ENCODE data around the gene FHAD1.

The FHAD1 gene

DNA sequence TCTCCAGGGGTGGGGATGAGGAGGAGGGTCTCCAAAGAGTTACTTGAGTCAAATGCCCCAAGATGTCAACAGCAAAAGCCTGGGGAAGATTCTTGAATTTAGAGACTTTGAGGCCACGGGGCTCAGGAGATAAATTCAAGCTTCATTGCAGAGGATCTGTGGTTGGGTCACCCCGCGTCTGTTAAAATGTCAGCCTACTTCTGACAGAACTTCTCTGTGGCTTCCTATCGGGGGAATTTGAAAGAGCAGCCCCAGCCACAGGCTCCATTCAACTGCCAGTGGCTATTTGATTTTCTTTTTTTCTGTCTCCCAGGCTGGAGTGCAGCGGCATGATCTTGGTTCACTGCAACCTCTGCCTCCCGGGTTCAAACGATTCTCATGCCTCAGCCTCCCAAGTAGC, 100.2 kb downstream of the FHAD1 start:
- H3K9me3 Mint-ChIP-seq: no peaks in the 10 kb centered on the region
- peaks cover 25% of the 10 kb centered on the region for H3K27me3 Mint-ChIP-seq
- peaks cover 7% of the 10 kb centered on the region for H3K4me1 Mint-ChIP-seq
- H3K27ac Mint-ChIP-seq: no peak overlapping the region
- no peak for ATAC-seq (ENCODE audit: low read depth)
- no peak for DNase-seq (ENCODE audit: low spot score in 2 of 2)
- no peak overlapping the region for H3K4me3 Mint-ChIP-seq
- H3K36me3 Mint-ChIP-seq: no peaks in the 10 kb centered on the region

DNA sequence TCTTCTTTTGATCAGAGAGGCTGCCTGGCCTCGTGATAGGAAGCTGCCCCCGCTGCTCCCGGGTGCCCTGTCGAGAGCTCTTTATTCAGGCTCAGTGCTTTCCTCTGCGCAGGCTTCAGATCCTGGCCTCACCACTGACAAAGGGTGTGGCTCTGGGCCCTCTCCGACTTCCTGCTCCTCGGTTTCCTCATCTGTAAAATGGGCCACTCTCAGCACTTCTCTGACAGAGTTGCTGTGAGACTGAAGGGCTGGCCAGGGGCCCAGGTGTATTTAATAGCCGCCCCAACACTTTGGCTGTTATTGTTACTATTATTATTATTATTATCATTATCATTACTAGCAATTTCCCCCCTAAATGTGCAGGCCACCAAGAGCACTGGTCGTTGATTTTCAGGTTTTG, 101.6 kb downstream of the FHAD1 start:
- no peaks in the 10 kb centered on the region for H3K9me3 Mint-ChIP-seq
- peaks cover 7% of the 10 kb centered on the region for H3K4me1 Mint-ChIP-seq
- no peaks in the 10 kb centered on the region for H3K36me3 Mint-ChIP-seq
- no peak overlapping the region for H3K27ac Mint-ChIP-seq
- ATAC-seq (ENCODE audit: low read depth) (no peak), DNase-seq (ENCODE audit: low spot score in 2 of 2) (no peak)
- peaks cover 28% of the 10 kb centered on the region for H3K27me3 Mint-ChIP-seq
- H3K4me3 Mint-ChIP-seq: no peak overlapping the region

DNA sequence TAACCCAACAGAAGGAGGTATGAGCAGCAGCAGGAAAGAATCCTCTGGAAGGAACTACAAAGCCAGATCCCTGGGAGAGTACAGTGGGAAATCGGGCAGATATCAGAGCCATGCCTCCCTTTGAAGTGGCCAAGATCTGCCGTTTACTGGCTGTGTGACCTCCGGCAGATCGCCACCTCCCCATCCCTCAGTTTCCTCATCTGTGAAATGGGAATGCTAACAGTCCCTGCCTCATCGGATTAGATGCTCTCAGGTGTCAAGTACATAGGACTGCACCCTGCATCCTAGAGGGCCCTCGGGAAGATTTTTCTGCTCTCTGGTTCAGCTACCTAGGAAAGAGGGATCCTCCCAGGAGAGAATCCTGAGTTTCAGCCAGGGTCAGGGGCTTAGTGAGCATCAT, 102.1 kb downstream of the FHAD1 start:
- H3K4me3 Mint-ChIP-seq: no peak overlapping the region
- H3K27ac Mint-ChIP-seq: no peak overlapping the region
- H3K4me1 Mint-ChIP-seq: peaks cover 7% of the 10 kb centered on the region
- ATAC-seq (ENCODE audit: low read depth) (no peak), DNase-seq (ENCODE audit: low spot score in 2 of 2) (no peak)
- no peaks in the 10 kb centered on the region for H3K36me3 Mint-ChIP-seq
- peaks cover 26% of the 10 kb centered on the region for H3K27me3 Mint-ChIP-seq
- H3K9me3 Mint-ChIP-seq: no peaks in the 10 kb centered on the region

DNA sequence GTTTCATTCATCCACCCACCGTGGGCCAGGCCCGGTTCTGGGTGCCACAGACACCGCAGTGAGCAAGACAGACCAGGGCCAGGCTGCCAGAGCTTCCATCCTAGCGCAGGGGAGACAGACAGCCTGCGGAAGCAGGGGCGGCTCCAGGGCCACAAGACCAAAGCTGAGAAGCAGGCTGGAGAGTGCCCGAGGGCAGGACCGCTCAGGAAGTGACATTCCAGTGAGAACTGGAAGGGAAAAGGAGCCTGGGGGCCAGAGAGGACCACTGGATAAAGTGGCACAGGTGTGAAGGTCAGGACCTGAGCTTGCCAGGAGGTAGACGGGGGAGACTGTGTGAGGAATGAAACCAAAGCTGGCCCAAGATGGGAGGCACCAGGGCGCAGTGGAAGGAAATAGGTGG, 103.1 kb downstream of the FHAD1 start:
- ATAC-seq (ENCODE audit: low read depth) (no peak), DNase-seq (ENCODE audit: low spot score in 2 of 2) (no peak)
- Mint-ChIP-seq H3K4me1 (peaks cover 4% of the 10 kb centered on the region), H3K27me3 (peaks cover 21% of the 10 kb centered on the region), H3K9me3 (no peaks in the 10 kb centered on the region), H3K36me3 (no peaks in the 10 kb centered on the region), H3K27ac (no peak overlapping the region), H3K4me3 (no peak overlapping the region)

DNA sequence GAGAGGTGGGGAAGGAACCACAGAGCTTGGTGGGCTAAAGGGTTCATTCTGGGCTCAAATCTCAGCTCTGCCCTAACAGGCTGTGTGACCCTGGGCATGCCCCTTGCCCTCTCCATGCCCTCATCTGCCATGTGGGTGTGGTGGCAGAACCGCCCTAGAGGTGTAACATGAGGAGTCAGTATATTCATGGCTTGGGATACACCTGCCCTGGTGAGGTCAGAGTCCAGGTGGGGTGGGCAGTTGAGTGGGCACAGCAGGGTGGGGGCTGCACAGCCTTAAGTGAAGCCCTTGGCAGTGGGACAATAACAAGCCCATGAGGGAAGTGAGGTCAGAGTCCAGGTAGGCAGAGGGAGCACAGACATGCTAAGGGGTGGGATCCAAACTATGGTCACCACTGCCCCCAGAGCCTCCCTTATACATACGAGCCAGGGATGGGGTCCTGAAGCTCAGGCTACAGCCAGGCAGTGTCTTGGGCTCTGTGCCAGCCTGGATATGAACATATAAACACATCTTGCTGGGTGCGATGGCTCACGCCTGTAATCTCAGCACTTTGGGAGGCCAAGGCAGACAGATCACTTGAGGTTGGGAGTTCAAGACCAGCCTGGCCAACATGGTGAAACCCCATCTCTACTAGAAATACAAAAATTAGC, 103.7 kb downstream of the FHAD1 start:
- H3K36me3 Mint-ChIP-seq: no peaks in the 10 kb centered on the region
- no peak overlapping the region for H3K4me3 Mint-ChIP-seq
- no peak overlapping the region for H3K27ac Mint-ChIP-seq
- H3K4me1 Mint-ChIP-seq: no peaks in the 10 kb centered on the region
- DNase-seq (ENCODE audit: low spot score in 2 of 2) (no peak), ATAC-seq (ENCODE audit: low read depth) (no peak)
- H3K27me3 Mint-ChIP-seq: peaks cover 18% of the 10 kb centered on the region
- H3K9me3 Mint-ChIP-seq: no peaks in the 10 kb centered on the region

DNA sequence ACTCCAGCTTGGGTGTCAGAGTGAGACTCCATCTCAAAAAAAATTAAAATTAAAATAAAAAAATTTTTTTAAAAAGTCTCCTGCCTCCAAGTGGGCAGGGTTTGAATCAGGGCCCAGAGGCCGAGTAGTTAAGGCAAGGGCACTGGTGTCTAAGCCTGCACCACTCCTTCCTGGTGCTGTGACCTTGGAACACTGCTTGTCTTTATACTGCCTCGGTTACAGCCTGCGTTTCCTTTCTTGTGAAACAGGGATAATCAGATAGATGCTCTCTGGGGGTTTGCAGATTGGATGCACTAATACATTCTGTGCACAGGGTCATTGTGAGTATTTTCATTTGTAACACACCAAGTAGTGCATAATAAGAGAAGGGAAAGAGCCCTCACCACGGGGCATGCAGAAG, 104.3 kb downstream of the FHAD1 start:
- no peak for ATAC-seq (ENCODE audit: low read depth)
- peaks cover 18% of the 10 kb centered on the region for H3K27me3 Mint-ChIP-seq
- DNase-seq (ENCODE audit: low spot score in 2 of 2): no peak
- no peaks in the 10 kb centered on the region for H3K4me1 Mint-ChIP-seq
- no peaks in the 10 kb centered on the region for H3K36me3 Mint-ChIP-seq
- no peak overlapping the region for H3K4me3 Mint-ChIP-seq
- H3K27ac Mint-ChIP-seq: no peak overlapping the region
- H3K9me3 Mint-ChIP-seq: no peaks in the 10 kb centered on the region

DNA sequence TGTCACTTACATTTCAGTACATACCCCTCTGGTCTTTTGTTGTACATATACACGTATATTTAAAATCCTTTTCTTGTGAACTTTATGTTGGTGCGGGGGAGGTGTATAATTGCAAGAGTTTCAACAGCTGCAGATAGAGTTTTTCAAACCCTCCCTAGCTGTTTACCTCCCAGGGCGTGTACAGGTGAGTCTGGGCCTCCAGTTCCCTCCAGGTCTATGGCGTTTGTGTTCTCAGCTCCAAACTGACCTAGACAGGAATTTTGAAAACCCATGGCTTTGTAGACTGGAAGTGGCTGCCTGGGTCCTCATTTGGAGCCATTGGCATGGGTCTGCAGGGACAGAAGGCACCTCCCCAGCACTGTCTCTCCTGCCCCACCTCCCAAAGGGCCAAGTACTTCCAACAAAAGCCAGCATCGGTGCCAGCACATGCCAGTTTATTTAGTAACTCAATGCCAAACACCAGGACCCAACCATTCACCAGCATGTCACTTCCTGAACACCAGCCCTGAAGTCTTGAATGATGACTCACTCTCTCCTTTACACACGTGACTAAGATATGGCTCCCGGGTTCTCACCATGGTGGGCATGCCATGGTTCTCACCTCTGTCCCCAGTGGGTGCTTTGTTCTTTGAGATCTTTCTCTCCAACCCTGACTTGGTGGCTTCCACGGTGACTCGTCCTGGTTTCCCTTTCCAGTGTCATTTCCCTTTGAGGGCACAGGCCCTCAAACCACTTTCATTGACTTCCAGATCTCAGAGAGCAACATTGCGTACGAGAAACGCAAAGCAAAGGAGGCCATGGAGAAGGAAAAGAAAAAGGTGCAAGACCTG, 105.3 kb downstream of the FHAD1 start:
- no peaks in the 10 kb centered on the region for H3K9me3 Mint-ChIP-seq
- no peak overlapping the region for H3K4me3 Mint-ChIP-seq
- DNase-seq (ENCODE audit: low spot score in 2 of 2) (no peak), ATAC-seq (ENCODE audit: low read depth) (no peak)
- peaks cover 19% of the 10 kb centered on the region for H3K27me3 Mint-ChIP-seq
- H3K27ac Mint-ChIP-seq: no peak overlapping the region
- H3K4me1 Mint-ChIP-seq: no peaks in the 10 kb centered on the region
- H3K36me3 Mint-ChIP-seq: no peaks in the 10 kb centered on the region

DNA sequence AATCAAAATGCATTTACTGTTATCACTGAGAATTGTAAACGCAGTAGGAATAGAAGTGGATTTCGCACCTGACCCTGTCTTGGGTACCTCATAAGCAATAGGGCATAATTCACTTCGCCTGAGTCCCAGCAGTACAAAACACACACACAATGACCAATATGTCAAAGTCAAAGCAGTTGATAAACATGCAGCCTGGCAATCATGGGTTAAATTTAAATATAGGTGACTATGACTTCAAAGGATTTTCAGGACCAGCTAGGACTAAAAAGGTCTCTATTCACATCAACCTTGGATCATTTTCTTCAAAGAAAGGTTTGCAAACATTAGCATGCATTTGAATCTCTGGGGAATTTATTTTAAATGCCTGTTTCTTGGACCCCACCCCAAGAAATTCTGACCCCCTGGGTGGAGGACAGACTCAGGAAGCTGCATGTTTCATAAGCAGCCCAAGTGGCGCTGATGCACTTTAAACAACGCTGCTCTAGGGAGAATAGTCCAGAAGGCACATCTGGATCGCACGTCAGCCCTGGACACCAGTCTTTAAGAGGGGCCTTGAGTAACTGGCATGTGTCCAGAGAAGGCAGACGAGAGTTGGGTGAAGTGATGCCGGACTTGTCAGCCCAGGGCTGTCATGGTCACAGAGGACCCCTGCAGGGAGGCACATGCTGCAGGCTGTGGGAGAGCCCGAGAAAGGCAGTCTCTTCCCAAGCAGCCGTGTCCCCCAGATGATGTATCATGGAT, 107.0 kb downstream of the FHAD1 start:
- H3K27ac Mint-ChIP-seq: no peak overlapping the region
- H3K4me1 Mint-ChIP-seq: no peaks in the 10 kb centered on the region
- ATAC-seq (ENCODE audit: low read depth) (no peak), DNase-seq (ENCODE audit: low spot score in 2 of 2) (no peak)
- H3K9me3 Mint-ChIP-seq: no peaks in the 10 kb centered on the region
- H3K27me3 Mint-ChIP-seq: peaks cover 16% of the 10 kb centered on the region
- H3K4me3 Mint-ChIP-seq: no peak overlapping the region
- H3K36me3 Mint-ChIP-seq: no peaks in the 10 kb centered on the region

DNA sequence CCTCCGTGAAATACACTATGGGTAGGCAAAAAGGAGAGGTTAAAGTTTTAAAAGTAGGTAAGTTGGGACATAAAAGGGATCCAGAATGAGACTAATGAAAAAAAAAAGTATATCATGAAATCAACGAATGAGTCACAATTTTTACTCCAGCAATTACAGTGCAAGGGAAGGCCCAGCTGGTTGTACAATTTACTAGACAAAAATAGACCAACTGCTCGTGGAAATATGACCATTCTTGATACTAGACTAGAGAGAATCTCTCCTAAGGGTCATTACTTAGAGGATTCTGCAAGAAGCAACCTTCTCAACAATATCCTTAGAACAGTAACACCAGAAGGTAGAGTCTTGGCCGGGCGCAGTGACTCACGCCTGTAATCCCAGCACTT, 107.5 kb downstream of the FHAD1 start:
- Mint-ChIP-seq H3K4me3 (no peak overlapping the region), H3K9me3 (no peaks in the 10 kb centered on the region), H3K4me1 (no peaks in the 10 kb centered on the region), H3K27ac (no peak overlapping the region), H3K36me3 (no peaks in the 10 kb centered on the region), H3K27me3 (peaks cover 16% of the 10 kb centered on the region)
- DNase-seq (ENCODE audit: low spot score in 2 of 2): no peak
- no peak for ATAC-seq (ENCODE audit: low read depth)

DNA sequence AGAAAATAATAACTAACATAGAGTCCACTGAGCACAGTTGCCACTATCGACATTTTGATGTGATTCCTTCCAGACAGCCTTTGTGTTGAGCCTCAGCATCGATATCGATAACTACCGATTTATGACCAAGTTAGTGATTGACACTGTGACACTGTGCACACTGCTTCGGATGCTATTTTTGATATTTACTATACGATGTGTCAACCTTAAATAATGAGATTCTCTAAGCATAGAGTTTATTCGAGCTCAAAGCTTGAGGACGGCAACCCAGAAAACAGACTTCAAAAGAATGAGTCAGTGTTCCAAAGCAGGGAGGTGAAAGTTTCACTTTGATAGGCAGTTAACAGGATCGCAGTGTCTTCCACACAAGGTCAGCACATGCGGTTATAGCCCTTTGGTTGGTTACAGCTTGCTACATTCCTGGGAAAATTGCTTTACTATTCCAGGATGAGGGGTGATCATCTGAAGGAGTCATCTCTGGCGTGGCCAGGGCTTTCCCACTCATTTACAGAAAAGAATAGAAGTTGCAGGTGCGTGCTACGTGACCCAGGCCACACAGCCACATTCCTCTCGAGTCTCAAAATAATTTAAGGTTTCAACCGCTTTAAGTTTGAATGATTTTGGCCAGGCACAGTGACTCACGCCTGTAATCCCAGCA, 109.1 kb downstream of the FHAD1 start:
- ATAC-seq (ENCODE audit: low read depth) (no peak), DNase-seq (ENCODE audit: low spot score in 2 of 2) (no peak)
- Mint-ChIP-seq H3K27ac (no peak overlapping the region), H3K4me3 (no peak overlapping the region), H3K9me3 (no peaks in the 10 kb centered on the region), H3K4me1 (no peaks in the 10 kb centered on the region), H3K36me3 (no peaks in the 10 kb centered on the region), H3K27me3 (peaks cover 12% of the 10 kb centered on the region)

DNA sequence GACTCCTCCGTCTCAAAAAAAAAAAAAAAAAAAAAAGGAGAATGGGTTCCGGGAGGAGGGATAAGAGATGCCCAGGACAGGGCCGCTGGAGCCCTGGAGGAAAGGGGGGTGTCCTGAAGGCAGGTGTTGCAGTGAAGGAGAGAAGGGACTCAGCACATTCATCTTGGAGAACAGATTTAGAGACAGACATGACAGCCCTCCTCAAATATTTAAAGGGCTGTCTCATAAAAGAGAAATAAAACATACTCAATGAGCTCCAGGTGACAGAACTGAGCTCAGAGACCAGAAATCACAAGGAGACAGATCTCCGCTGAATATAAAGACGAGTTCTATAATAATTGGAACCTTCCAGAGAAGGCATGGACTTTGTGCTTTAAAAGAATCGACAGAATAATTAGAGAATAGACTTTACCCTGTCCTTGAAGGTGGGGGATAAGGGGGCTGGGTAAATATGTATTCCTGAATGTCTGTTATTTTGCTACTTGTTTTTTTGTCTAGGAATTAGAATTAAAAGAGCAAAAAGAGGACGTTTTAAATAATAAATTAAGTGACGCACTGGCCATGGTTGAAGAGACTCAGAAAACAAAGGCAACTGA, 110.7 kb downstream of the FHAD1 start:
- Mint-ChIP-seq H3K4me1 (no peaks in the 10 kb centered on the region), H3K4me3 (no peak overlapping the region)
- ATAC-seq (ENCODE audit: low read depth): no peak

DNA sequence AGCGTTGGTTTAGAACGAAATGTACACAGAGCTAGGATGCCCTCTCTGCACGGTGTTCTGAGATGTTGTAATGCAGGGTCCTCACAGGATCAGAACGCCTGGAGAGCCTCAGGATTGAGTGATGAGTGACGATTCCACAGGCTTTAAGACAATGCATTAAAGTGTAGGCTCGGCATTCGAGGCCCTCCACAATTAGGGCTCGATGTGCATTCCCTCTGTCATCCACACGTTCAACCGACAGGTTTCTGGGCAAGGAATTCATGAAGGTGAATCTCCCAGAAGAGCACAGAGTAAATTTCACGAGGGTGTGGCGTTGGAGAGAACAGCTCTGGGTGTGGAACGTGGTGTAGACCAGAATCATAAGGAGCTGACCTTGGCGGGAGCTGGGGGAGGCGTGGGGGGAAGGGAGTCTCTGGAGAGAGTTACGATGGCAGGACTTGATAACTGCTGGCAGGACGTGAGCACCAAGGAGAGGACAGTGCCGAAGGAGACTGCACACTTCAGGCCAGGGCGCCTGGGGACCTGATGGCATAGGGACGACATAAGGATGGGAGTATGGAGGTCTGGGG, 111.6 kb downstream of the FHAD1 start:
- no peak for DNase-seq (ENCODE audit: low spot score in 2 of 2)
- H3K27me3 Mint-ChIP-seq: peaks cover 5% of the 10 kb centered on the region
- no peaks in the 10 kb centered on the region for H3K36me3 Mint-ChIP-seq
- no peaks in the 10 kb centered on the region for H3K9me3 Mint-ChIP-seq
- no peak for ATAC-seq (ENCODE audit: low read depth)
- H3K4me3 Mint-ChIP-seq: no peak overlapping the region
- H3K27ac Mint-ChIP-seq: no peak overlapping the region
- H3K4me1 Mint-ChIP-seq: no peaks in the 10 kb centered on the region

More for the DNA sequence above, 110.7 kb downstream of the FHAD1 start:
- Mint-ChIP-seq H3K27me3 (peaks cover 5% of the 10 kb centered on the region), H3K27ac (no peak overlapping the region), H3K9me3 (no peaks in the 10 kb centered on the region), H3K36me3 (no peaks in the 10 kb centered on the region)
- DNase-seq (ENCODE audit: low spot score in 2 of 2): no peak

DNA sequence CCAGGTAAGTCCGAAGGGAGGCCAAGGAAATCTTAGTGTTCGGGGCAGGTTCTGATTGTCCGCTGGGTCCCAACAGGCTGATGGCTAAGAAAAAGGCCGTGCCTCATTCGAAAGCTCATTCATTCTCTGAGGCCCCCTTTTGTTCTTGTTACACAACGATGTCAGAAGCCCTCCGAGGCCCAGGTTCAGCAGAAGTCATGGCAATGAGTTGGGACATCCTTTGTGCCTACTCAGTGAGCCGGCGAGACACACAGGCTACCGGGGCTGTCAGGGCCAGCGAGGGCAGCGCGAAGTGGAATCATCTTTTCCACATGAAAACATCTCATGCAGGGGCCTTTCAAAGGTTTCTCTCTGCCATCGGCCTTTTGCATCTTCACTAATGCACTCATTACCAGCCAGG, 113.7 kb downstream of the FHAD1 start:
- DNase-seq (ENCODE audit: low spot score in 2 of 2) (no peak), ATAC-seq (ENCODE audit: low read depth) (no peak)
- H3K27ac Mint-ChIP-seq: no peak overlapping the region
- H3K4me1 Mint-ChIP-seq: no peaks in the 10 kb centered on the region
- H3K9me3 Mint-ChIP-seq: no peaks in the 10 kb centered on the region
- peaks cover 7% of the 10 kb centered on the region for H3K27me3 Mint-ChIP-seq
- H3K4me3 Mint-ChIP-seq: no peak overlapping the region
- no peaks in the 10 kb centered on the region for H3K36me3 Mint-ChIP-seq

Data from memory B cell (primary cell).